DND-41 (cell line): Measurements from ENCODE around the gene OR7G2.

Experiments
- ATAC-seq: fragments of 200-7000 bp; cut with Tn5 transposase; 3 replicates; pipeline ENCODE4 v1.9.1; 2021; ENCODE audit warnings: low read depth; ENCODE audit not compliant: insufficient read depth
- DNase-seq: peaks from one replicate; pipeline ENCODE4 v3.0.0-alpha.2; 2020
- H2AFZ ChIP-seq: 2 replicates; pipeline ENCODE4 v1.6.0; 2012; ENCODE audit warnings: low read depth, low read length
- H3K27ac ChIP-seq: 2 replicates; pipeline ENCODE4 v1.5.1; 2012; ENCODE audit warnings: low read length, inconsistent platforms
- H3K27me3 ChIP-seq: fragments of 200-600 bp; sonication (generic); 2 replicates; pipeline ENCODE4 v1.6.0; 2012; ENCODE audit warnings: low read length, mild to moderate bottlenecking, inconsistent platforms; ENCODE audit not compliant: insufficient read depth, poor library complexity
- H3K36me3 ChIP-seq: 2 replicates; pipeline ENCODE4 v1.5.1; 2012; ENCODE audit warnings: low read length, inconsistent platforms; ENCODE audit not compliant: insufficient read depth
- H3K4me1 ChIP-seq: 2 replicates; pipeline ENCODE4 v1.5.1; 2012; ENCODE audit warnings: mild to moderate bottlenecking, low read length; ENCODE audit not compliant: insufficient read depth
- H3K4me2 ChIP-seq: 2 replicates; pipeline ENCODE4 v1.6.0; 2012; ENCODE audit warnings: mild to moderate bottlenecking, moderate library complexity, low read length, inconsistent platforms; ENCODE audit not compliant: insufficient read depth
- H3K4me3 ChIP-seq, 2 experiments: fragments of 200-600 bp in 1 of 2; shearing (Covaris generic) in 1 of 2; 2 replicates each; pipeline ENCODE4 v1.5.1; 2012 to 2016; ENCODE audit warnings: inconsistent platforms in 2 of 2, low read length in 2 of 2, mild to moderate bottlenecking in 2 of 2, low read depth in 1 of 2, moderate library complexity in 1 of 2
- H3K79me2 ChIP-seq: 2 replicates; pipeline ENCODE4 v1.6.0; 2012; ENCODE audit warnings: low read length, inconsistent platforms; ENCODE audit not compliant: insufficient read depth
- H3K9ac ChIP-seq: 2 replicates; pipeline ENCODE4 v1.6.0; 2012; ENCODE audit warnings: low read depth, mild to moderate bottlenecking, inconsistent platforms, low read length, moderate library complexity
- H3K9me3 ChIP-seq: 2 replicates; pipeline ENCODE4 v1.5.1; 2012; ENCODE audit warnings: low read length, moderate library complexity, mild to moderate bottlenecking, inconsistent platforms; ENCODE audit not compliant: insufficient read depth, severe bottlenecking
- H4K20me1 ChIP-seq: 2 replicates; pipeline ENCODE4 v1.6.0; 2012; ENCODE audit warnings: low read length; ENCODE audit not compliant: insufficient read depth
- EZH2 ChIP-seq: IDR thresholded peaks from 3 replicates; pipeline ENCODE4 v1.6.1; 2012; ENCODE audit warnings: borderline replicate concordance, low read depth, mild to moderate bottlenecking, moderate library complexity, low read length, inconsistent platforms; ENCODE audit not compliant: severe bottlenecking
- TF ChIP-seq, protein P1 (sequence below): IDR thresholded peaks from 2 replicates; pipeline ENCODE4 v1.5.1; 2012; ENCODE audit warnings: borderline replicate concordance, low read length, moderate library complexity, mild to moderate bottlenecking; ENCODE audit not compliant: poor library complexity, severe bottlenecking; ENCODE audit errors: extremely low read depth

The OR7G2 gene

DNA sequence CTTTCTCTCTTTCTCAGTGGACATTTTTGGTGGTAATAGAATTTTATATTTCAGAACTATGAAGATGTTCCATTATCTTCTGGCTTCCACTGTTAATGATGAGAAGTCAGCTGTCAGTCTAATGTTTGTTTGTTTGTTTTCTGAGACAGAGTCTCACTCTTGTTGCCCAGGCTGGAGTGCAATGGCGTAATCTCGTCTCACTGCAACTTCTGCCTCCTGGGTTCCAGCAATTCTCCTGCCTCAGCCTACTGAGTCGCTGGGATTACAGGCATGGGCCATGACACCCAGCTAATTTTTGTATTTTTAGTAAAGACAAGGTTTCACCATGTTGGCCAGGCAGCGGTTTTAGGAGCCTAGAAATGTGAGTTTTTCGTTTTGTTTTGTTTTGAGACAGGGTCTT is 37.6 kb upstream of the OR7G2 start:
- ATAC-seq (no peak), DNase-seq (no peak)
- Histone ChIP-seq H3K27ac (no peak overlapping the region), H2AFZ (no peak overlapping the region), H3K4me2 (no peak overlapping the region), H3K27me3 (no peaks in the 10 kb centered on the region), H3K4me3 (no peak overlapping the region), H3K4me1 (peaks cover 21% of the 10 kb centered on the region), H3K79me2 (peaks cover 97% of the 10 kb centered on the region), H4K20me1 (peaks cover 35% of the 10 kb centered on the region), H3K36me3 (peaks cover 65% of the 10 kb centered on the region), H3K9ac (no peak overlapping the region), H3K9me3 (peaks cover 21% of the 10 kb centered on the region)
- TF ChIP-seq, protein P1, sequence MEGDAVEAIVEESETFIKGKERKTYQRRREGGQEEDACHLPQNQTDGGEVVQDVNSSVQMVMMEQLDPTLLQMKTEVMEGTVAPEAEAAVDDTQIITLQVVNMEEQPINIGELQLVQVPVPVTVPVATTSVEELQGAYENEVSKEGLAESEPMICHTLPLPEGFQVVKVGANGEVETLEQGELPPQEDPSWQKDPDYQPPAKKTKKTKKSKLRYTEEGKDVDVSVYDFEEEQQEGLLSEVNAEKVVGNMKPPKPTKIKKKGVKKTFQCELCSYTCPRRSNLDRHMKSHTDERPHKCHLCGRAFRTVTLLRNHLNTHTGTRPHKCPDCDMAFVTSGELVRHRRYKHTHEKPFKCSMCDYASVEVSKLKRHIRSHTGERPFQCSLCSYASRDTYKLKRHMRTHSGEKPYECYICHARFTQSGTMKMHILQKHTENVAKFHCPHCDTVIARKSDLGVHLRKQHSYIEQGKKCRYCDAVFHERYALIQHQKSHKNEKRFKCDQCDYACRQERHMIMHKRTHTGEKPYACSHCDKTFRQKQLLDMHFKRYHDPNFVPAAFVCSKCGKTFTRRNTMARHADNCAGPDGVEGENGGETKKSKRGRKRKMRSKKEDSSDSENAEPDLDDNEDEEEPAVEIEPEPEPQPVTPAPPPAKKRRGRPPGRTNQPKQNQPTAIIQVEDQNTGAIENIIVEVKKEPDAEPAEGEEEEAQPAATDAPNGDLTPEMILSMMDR: no peak
- no peak for TF ChIP-seq EZH2

DNA sequence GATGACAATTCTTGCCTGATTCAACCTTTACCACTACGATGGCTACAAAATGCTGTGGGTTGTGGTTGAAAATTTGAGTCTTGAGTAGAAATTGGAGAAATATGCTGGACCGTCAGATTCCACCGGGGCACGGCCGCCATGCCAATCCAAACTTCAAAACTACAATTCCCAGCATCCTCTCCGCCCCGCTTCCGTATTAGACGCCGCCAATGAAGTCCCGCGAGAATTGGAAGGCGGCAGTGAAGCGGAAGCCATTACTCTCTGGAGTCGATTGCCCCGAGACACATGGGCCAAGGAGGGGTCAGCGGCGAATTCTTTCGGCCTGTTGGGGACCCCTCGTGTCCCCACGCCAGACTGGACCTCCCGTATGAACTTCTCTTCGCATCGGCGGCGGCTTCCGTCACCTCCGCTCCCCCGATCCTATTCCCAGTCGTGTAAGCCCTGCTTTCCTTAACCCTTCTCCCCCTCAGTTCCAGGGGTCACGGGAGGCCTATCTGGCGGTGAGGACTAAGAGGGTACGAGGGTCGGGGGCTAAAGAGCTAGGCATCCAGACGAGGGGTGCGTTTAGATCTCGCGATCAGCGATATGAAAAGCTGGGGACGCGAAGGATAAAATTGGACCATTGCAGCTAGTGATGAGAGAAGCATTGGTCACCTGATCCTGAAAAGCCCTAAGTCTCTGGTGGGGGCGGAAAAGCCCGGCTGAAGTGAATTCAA is 33.0 kb upstream of the OR7G2 start, which contains the start of gene ZNF317:
ZNF317 (plus strand) TSS at position 239 of the 716 bp plus-strand sequence. CDS start 15,620 bp downstream, outside the sequence.
- Histone ChIP-seq H3K36me3 (peaks cover 32% of the 10 kb centered on the region), H3K4me2 (peak within 1 kb of the TSS; percentile 76), H3K27ac (peak within 1 kb of the TSS; percentile 96), H2AFZ (peak within 1 kb of the TSS; percentile 90), H4K20me1 (peaks cover 6% of the 10 kb centered on the region; the same call in 1 of the 2 replicates), H3K4me1 (peaks cover 38% of the 10 kb centered on the region), H3K9me3 (peaks cover 18% of the 10 kb centered on the region), H3K79me2 (peaks cover 52% of the 10 kb centered on the region), H3K27me3 (no peaks in the 10 kb centered on the region), H3K4me3 (peak within 1 kb of the TSS; percentile 94 to 97), H3K9ac (peak within 1 kb of the TSS; percentile 97)
- ATAC-seq (peak; percentile 89), DNase-seq (peak; percentile 92)
- TF ChIP-seq EZH2: no peak
- TF ChIP-seq, protein P1: no peak

DNA sequence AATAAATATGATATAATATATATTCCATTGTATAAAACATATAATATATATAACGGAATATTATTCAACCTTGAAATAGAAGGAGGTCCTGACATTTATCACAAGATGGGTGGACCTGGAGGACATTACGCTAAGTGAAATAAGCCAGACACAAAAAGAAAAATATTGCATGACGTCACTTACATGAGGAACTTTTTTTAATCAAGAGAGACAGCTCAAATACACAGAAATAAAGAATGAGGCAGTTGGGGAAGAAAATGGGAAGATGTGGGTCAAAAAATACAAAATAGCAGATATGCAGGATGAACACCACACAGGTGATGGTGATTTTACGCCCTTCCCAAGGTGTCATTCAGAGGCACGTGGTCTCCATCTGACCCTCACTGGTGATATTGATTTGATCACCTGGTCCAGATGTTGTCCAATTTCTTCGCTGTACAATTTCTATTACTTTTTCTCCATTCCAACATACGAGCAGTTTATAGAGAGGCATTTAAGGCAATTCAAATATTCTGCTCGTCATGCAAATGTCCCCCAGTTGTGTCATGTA is 32.4 kb upstream of the OR7G2 start:
- H3K9me3 ChIP-seq: peaks cover 11% of the 10 kb centered on the region
- H3K27ac ChIP-seq: peak overlapping the region; percentile 96
- peaks cover 38% of the 10 kb centered on the region for H3K4me1 ChIP-seq
- TF ChIP-seq EZH2: no peak
- TF ChIP-seq, protein P1: no peak
- peaks cover 46% of the 10 kb centered on the region for H3K79me2 ChIP-seq
- H3K4me2 ChIP-seq: peak overlapping the region; percentile 76
- H3K9ac ChIP-seq: peak overlapping the region; percentile 97
- peak overlapping the region; percentile 94 to 97; a peak in 3 of 4 replicates for H3K4me3 ChIP-seq
- no peaks in the 10 kb centered on the region; the same call in 1 of the 2 replicates for H4K20me1 ChIP-seq
- peaks cover 26% of the 10 kb centered on the region for H3K36me3 ChIP-seq
- peak overlapping the region; percentile 90 for H2AFZ ChIP-seq
- no peak for DNase-seq
- H3K27me3 ChIP-seq: no peaks in the 10 kb centered on the region
- 0 out of 3 replicates have a peak, but pooled peaks have one; percentile 3 for ATAC-seq
